K562 treated with DMSO at 1 percent for 24 hours (cell line): ENCODE data around the gene IPO5. TPM values are rescaled to one million over a fixed set of nuclear protein-coding genes. Genes with fewer than 3 reads are reported as not detected.

ENCODE experiments used
- total RNA-seq: library from RNA; unstranded; fragments of 300-600 nt; gene quantifications from 2 replicates; pipeline ENCODE4 v1.2.3, GENCODE V29; 2022; ENCODE audit warnings: low read depth; ENCODE audit not compliant: insufficient read depth

IPO5 gene
- 40.4 and 46.0 TPM in 2 replicates for total RNA-seq

DNA sequence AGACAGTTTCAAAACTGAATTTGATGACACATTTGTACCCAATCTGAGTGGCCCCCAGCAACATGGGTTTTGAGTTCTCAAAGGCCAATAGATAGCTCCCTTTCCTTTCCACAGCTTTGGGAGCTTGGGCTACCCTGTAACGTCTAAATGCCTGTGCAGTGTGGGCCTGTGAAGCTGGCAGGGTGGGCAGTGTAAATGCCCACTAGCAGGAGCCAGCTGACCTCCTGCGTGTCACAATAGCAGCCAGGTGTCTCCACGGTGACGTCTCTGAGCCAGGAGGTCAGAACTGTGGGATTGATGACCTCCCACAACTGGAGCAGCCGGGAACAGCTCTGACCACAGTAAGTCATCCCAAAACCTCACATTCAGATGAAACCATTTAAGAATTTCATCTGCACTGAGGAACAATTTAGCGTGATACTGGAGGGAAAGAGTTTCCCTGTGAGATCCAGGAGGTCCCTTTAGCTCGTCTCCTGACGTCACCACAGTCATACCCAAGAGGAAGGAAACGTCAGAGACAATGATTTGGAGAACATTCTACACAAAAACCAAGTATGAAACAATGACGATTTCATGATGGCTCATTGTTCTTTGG lies at the start of gene IPO5:
IPO5 (plus strand) TSS at position 300 of the 595 bp plus-strand sequence. CDS start 23,022 bp downstream, outside the sequence.

Other genes starting within 250 kb of the IPO5 start
- gene FARP1, start 189.4 kb downstream of the IPO5 start, total RNA-seq: 0.30 and 0.87 TPM in 2 replicates
- 0.42 and 0.87 TPM in 2 replicates for gene RNF113B, start 223.6 kb downstream of the IPO5 start, total RNA-seq